ENCODE results near the gene PPID. TPM values are rescaled to one million over a fixed set of nuclear protein-coding genes. Genes with fewer than 3 reads are reported as not detected.
"Not testable (repeated sequence)": the region's sequence is repeated elsewhere in the genome, so short reads cannot be mapped to it uniquely, and the experiment has no call there.

Gene PPID
- total and polyA plus RNA-seq, 12 donors = 23.8 to 37.1 (median 33.1) TPM

- intact Hi-C loops (cut with DNase I) = loop anchor here in 1 of 10 donors (5.0 kb wide), 1 partner anchor 1195 kb away; no protein-coding TSS in a partner anchor
- Histone ChIP-seq H3K27me3 (no peaks in the 10 kb centered on the region), H3K36me3 (peaks cover 0 to 15% (median 0%) of the 10 kb centered on the region in 9 donors), H3K9me3 (no peaks in the 10 kb centered on the region), H3K4me1 (peaks cover 0 to 27% (median 13%) of the 10 kb centered on the region in 9 donors), H3K27ac (no peak overlapping the region), H3K4me3 (no peak overlapping the region)
- DNase-seq = no peak
- TF ChIP-seq CTCF (IDR thresholded peaks at IDR 0.05) = peak in 8 of 9 donors; percentile 10 to 54 (median 42)
- ATAC-seq = no peak
- WGBS, 2 donors = 88% methylated on average over 3 of the region's 3 CpGs
Observed at GRCh38 chr4:158667651-158668198, 55.5 kb downstream of the PPID start.

GRCh38 chr4:158666892-158667291, 56.3 kb downstream of the PPID start:
- Histone ChIP-seq H3K27me3 (no peaks in the 10 kb centered on the region), H3K36me3 (peaks cover 0 to 15% (median 0%) of the 10 kb centered on the region in 9 donors), H3K27ac (no peak overlapping the region), H3K9me3 (no peaks in the 10 kb centered on the region), H3K4me3 (no peak overlapping the region), H3K4me1 (peaks cover 0 to 25% (median 11%) of the 10 kb centered on the region in 9 donors)
- WGBS, 2 donors = 95% methylated on average over 2 of the region's 2 CpGs
- DNase-seq (no peak), ATAC-seq (no peak)
- intact Hi-C loops (cut with DNase I) = loop anchor here in 1 of 10 donors (5.0 kb wide), 1 partner anchor 1195 kb away; no protein-coding TSS in a partner anchor
- no peak for TF ChIP-seq CTCF (IDR thresholded peaks at IDR 0.05)

- Histone ChIP-seq H3K27ac (no peak overlapping the region), H3K4me3 (no peak overlapping the region), H3K27me3 (no peaks in the 10 kb centered on the region), H3K36me3 (peaks cover 0 to 15% (median 0%) of the 10 kb centered on the region in 9 donors), H3K4me1 (peaks cover 0 to 13% (median 0%) of the 10 kb centered on the region in 9 donors), H3K9me3 (no peaks in the 10 kb centered on the region)
- 98 to 99% methylated on average over 18 of the region's 18 CpGs for WGBS, 2 donors
- intact Hi-C loops (cut with DNase I) = loop anchor here in 1 of 10 donors (5.0 kb wide), 1 partner anchor 1197 kb away; no protein-coding TSS in a partner anchor
- no peak for DNase-seq
- TF ChIP-seq CTCF (IDR thresholded peaks at IDR 0.05) = no peak
- no peak for ATAC-seq
Observed at GRCh38 chr4:158664806-158665205, 58.4 kb downstream of the PPID start.

- intact Hi-C loops (cut with DNase I); H3K27ac ChIP-seq; H3K36me3 ChIP-seq; H3K4me3 ChIP-seq; ATAC-seq; H3K4me1 ChIP-seq; H3K9me3 ChIP-seq; H3K27me3 ChIP-seq; DNase-seq: not testable (repeated sequence)
- 78 to 79% methylated on average over 8 of the region's 8 CpGs for WGBS, 2 donors
Observed at GRCh38 chr4:158663707-158664625, 59.2 kb downstream of the PPID start.

- intact Hi-C loops (cut with DNase I); DNase-seq; H3K27me3 ChIP-seq; H3K27ac ChIP-seq; ATAC-seq; H3K9me3 ChIP-seq; H3K36me3 ChIP-seq; H3K4me3 ChIP-seq; H3K4me1 ChIP-seq: not testable (repeated sequence)
- 63 to 72% methylated on average over 4 of the region's 4 CpGs for WGBS, 2 donors
Observed at GRCh38 chr4:158663255-158663654, 59.9 kb downstream of the PPID start.

Other genes with a start within 250 kb of the PPID start
- gene RXFP1, start 201.5 kb downstream of the PPID start, total RNA-seq = under 1 TPM in 1 of 10 donors, not detected in 9; 0.16 TPM
- under 1 TPM in 1 of 2 donors, not detected in 1; 0.07 TPM for gene RXFP1, start 201.5 kb downstream of the PPID start, polyA plus RNA-seq
- gene C4orf46, start 51.5 kb downstream of the PPID start, total RNA-seq = 1 to 10 TPM; 3.0 to 5.2 (median 4.4) TPM
- 1 to 10 TPM; 1.7 to 3.3 TPM for gene C4orf46, start 51.5 kb downstream of the PPID start, polyA plus RNA-seq
- gene ETFDH, start 51.1 kb downstream of the PPID start, total RNA-seq = 100 to 1,000 TPM; 140 to 305 (median 219) TPM
- 100 to 1,000 TPM in 1 of 2 donors, 10 to 100 TPM in 1; 47.3 to 141 TPM for gene ETFDH, start 51.1 kb downstream of the PPID start, polyA plus RNA-seq
- 10 to 100 TPM; 34.1 to 89.7 (median 53.4) TPM for gene FNIP2, start 45.6 kb upstream of the PPID start, total RNA-seq
- 10 to 100 TPM in 1 of 2 donors, 1 to 10 TPM in 1; 8.5 to 17.8 TPM for gene FNIP2, start 45.6 kb upstream of the PPID start, polyA plus RNA-seq